ENCODE data around the gene SFRP4.
"Not testable (repeated sequence)": the region's sequence is repeated elsewhere in the genome, so short reads cannot be mapped to it uniquely, and the experiment has no call there.

Gene SFRP4

GRCh38 chr7:37916673-37917660 lies at the start of gene SFRP4:
Gene SFRP4 (minus strand): TSS chr7:37916817. CDS start chr7:37916537, 280 bp downstream.
- no peak for DNase-seq

GRCh38 chr7:37964196-37964595 lies 47.6 kb upstream of the SFRP4 start:
- DNase-seq: no peak

- DNase-seq: no peak
Observed at GRCh38 chr7:37961251-37961650, 44.6 kb upstream of the SFRP4 start.

GRCh38 chr7:37960483-37960882 lies 43.9 kb upstream of the SFRP4 start:
- no peak for DNase-seq

GRCh38 chr7:37957221-37957970 lies 40.8 kb upstream of the SFRP4 start:
- no peak for DNase-seq

GRCh38 chr7:37956791-37957190 lies 40.2 kb upstream of the SFRP4 start:
- no peak for DNase-seq

- not testable (repeated sequence) for DNase-seq
Observed at GRCh38 chr7:37954217-37954616, 37.6 kb upstream of the SFRP4 start.

GRCh38 chr7:37952240-37952639 lies 35.6 kb upstream of the SFRP4 start:
- no peak for DNase-seq

- no peak for DNase-seq
Observed at GRCh38 chr7:37947941-37948210, 31.3 kb upstream of the SFRP4 start.

GRCh38 chr7:37947138-37947940 lies 30.7 kb upstream of the SFRP4 start:
- DNase-seq: no peak

- no peak for DNase-seq
Observed at GRCh38 chr7:37945336-37945735, 28.7 kb upstream of the SFRP4 start.

GRCh38 chr7:37944737-37945054 lies 28.1 kb upstream of the SFRP4 start:
- DNase-seq: no peak

- no peak for DNase-seq
Observed at GRCh38 chr7:37943905-37944736, 27.5 kb upstream of the SFRP4 start.

- DNase-seq: no peak
Observed at GRCh38 chr7:37942934-37943610, 26.5 kb upstream of the SFRP4 start.

GRCh38 chr7:37933018-37933566 lies 16.5 kb upstream of the SFRP4 start:
- no peak for DNase-seq

- DNase-seq: no peak
Observed at GRCh38 chr7:37932543-37932942, 15.9 kb upstream of the SFRP4 start.

GRCh38 chr7:37930226-37930948 lies 13.8 kb upstream of the SFRP4 start:
- no peak for DNase-seq

GRCh38 chr7:37928878-37929277 lies 12.3 kb upstream of the SFRP4 start:
- no peak for DNase-seq

GRCh38 chr7:37927773-37928444 lies 11.3 kb upstream of the SFRP4 start:
- no peak for DNase-seq

- no peak for DNase-seq
Observed at GRCh38 chr7:37925620-37926019, 9.0 kb upstream of the SFRP4 start.
